HG02763 (cell line): Measurements from ENCODE around the gene SLC39A1.

Experiments used
- ATAC-seq: cut with Tn5 transposase; IDR thresholded peaks from one replicate; pipeline ENCODE4 v1.9.1; 2021; ENCODE audit warnings: mild to moderate bottlenecking, moderate library complexity; ENCODE audit not compliant: unreplicated experiment

SLC39A1 gene

DNA sequence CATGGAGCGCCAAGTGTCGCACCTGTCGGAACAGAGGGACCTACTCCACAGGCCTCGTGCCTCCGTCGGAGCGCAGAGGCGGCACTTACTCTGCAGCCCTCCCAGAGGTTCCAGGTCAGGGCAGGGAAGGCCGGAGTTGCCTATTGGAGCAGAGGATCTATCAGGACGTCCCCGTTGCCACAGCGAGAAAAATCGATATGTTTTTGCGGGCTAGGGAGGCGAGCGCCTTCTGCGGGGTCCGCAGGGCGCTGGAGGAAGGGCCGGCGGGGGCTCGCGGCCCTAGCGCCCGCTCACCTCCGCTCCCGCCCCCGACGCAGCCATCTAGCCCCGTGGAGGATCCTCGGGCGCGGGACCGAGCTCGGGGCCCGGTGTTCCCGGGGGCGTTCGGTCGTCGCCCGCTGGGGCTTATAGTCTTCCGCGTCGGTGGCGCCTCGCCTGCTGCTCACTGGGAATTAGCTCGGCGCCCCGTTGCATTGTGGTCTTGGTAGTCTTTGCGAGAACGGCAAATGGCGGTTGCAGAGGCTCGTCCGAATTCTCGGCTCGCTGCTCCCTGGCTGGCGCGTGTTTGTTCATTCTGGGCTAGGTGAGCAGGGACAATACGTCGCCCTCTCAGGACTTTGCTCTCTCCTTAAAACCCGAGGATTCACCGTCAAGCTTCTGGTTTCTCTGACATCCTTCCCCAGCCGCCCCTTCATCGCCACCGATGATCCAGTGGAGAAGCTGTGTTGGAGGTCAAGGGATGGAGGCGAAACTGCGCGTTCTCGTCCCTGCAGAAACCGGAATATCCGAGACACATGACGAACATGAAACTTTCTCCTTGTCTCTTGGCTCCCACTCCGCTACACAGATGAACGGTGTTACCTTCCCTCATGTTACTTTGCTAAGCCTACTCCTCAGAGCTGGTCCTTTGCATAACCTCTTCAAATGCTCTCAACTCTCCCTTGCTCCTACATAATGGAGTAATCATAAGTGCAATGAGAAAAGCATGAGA is 14.2 kb upstream of the SLC39A1 start, which contains the start of gene JTB:
JTB (minus strand) TSS at position 425 of the 991 bp plus-strand sequence; CDS start at position 3, 422 bp downstream.
- peak; percentile 76 for ATAC-seq

DNA sequence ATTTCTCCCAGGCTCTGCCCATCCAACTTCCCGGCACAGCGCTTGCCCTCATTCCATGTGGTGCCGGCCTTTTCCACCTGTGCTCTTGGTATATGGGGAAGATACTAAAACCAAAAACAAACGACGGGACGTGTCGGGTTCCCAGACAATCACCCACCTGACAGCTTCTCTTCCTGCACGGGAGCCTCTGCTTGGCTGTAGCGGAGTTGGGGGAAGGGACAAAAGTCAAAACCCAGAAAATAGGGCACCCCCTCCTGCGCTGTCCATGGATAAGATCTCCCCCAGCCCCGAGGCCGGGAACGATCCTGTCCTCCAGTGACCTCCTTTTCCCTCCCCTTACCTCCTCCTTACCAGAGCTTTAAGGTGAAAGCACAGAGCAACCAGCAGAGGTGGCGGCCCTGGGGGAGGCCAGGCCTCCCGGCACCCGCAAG is 13.5 kb upstream of the SLC39A1 start:
- no peak for ATAC-seq

DNA sequence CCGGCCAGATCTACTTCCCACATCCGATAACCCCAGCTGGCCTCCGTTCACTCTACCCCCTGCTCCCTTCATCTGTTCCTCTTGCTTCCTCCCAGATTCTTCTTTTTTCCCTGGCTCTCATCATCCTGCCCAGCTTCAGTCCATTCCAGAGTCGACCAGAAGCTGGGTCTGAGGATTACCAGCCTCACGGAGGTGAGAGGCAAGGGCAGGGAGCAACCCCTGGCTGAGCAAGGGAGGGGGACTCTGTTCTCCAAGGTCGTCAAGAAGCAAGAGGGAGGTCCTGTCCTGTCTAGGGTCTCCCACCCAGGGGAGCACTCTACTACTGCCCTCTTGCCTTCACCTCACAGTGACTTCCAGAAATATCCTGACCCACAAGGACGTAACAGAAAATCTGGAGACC is 10.2 kb upstream of the SLC39A1 start:
- ATAC-seq: no peak

DNA sequence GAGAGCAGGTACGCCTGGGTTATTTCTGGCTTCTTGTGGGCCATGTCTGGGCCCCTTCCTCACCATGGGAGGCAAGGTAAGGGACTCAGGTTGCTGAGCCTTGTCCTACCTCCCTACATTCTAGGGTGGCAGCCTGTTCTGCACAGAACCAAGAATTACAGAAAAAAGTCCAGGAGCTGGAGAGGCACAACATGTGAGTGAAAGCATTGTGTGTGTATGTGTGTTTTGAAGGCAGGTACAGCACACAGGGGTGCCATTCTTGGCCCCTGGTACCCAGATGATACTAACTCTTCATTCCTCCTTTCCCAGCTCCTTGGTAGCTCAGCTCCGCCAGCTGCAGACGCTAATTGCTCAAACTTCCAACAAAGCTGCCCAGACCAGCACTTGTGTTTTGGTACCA is 9.7 kb upstream of the SLC39A1 start:
- no peak for ATAC-seq

DNA sequence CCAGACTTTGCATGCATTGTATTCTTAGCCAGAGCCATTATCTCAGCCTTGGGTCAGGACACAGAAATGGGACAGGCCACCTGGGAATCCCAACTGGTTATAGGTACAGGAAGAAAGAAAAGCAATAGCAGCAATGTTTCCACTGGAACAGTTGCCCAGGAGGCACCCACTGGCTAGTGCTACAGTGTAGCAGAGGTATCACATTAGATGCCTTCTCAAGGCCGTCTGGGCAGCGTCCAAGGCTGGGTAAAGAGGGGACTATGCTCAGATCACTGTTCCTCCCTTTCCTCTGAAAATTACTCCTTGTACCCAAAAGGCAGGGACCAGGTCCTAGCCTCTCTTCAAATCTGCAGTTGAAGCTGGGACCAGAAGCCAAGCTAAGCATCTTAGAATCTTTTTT is 7.0 kb upstream of the SLC39A1 start:
- no peak for ATAC-seq

DNA sequence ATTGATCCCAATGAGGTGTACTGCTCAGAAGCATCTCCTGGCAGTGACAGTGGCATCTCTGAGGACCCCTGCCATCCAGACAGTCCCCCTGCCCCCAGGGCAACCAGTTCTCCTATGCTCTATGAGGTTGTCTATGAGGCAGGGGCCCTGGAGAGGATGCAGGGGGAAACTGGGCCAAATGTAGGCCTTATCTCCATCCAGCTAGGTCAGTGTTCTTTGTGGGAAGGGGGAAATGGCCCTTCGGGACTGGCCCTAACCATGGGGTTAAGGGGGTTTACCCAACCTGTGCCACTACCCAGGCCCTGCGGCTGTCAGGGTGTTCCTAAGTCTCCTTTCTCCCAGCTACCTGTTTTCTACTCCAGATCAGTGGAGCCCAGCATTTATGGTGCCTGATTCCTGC is 5.6 kb upstream of the SLC39A1 start:
- no peak for ATAC-seq

DNA sequence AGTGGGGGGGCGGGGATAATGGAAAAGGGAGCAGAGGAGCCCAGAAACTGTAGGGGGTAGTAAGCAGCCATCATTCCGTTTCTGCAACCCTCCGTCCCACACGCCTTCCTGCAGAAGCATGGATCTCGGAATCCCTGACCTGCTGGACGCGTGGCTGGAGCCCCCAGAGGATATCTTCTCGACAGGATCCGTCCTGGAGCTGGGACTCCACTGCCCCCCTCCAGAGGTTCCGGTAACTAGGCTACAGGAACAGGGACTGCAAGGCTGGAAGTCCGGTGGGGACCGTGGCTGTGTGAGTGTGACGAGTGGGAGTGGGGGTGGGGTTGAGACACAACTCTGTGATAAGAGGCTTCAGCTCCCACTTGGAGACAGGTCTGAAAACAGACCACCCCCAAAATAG is 5.1 kb upstream of the SLC39A1 start:
- no peak for ATAC-seq

DNA sequence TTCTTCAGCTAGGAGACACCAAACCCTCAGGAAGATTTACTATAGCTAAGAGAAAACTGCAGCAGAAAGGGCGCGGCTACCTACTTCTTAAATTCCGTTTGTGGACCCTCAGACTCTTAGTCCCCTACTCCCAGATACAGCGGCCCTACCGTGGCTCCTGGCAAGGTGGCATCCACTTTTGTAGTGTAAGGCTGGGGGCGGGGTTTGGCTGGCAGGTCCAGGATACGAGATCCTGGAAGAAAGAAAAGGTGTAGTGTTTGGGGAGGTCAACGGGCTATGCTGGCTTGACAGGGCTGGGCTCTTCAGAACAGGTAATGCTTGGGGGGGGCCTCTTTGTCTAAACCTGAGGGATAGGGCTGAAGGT is 4.6 kb upstream of the SLC39A1 start:
- ATAC-seq: no peak

DNA sequence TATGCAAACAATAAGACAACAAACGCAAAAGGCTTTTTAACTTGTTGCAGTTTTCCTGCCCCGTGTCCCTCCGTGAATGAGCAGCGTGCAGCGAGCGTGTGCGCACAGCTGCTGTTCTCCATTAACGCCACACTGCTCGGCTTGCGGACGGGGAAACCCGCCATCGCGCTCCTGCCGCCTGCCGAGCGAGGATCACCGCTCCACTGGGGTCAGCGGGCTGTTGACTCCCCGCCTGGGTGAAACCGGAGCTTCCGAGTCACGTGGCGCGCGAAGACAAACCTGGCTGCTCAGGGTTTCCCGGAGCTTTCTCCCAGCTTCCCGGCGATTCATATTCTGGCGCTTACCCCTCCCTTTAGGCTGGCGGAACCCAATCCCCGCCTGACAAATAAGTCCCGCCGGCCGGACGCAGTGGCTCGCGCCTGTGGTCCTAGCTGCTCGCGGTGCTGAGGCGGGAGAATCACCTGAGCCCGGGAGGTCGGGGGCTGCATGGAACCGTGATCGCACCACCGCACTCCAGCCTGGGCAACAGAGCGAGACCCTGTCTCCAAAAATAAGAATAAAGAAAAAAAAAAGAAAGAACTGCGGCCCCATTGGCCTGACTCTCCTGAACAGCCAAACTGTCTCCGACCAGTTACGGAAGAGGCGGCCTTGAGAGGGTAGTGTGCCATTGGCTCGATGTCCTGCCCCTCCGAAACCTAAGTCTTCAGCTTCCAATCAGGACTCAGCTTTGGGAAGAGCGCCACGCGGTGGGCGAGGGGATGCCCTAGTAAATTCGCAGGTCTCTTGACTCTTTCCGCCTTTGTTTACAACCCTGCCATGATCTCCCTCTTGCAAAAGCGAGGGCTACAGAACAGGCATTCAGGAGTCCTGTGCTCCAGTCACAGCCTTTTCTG is 4.0 kb upstream of the SLC39A1 start, which contains the start of gene CREB3L4:
CREB3L4 (plus strand) TSS at position 796 of the 893 bp plus-strand sequence. CDS start 624 bp downstream, outside the sequence.
- ATAC-seq: peak; percentile 59

DNA sequence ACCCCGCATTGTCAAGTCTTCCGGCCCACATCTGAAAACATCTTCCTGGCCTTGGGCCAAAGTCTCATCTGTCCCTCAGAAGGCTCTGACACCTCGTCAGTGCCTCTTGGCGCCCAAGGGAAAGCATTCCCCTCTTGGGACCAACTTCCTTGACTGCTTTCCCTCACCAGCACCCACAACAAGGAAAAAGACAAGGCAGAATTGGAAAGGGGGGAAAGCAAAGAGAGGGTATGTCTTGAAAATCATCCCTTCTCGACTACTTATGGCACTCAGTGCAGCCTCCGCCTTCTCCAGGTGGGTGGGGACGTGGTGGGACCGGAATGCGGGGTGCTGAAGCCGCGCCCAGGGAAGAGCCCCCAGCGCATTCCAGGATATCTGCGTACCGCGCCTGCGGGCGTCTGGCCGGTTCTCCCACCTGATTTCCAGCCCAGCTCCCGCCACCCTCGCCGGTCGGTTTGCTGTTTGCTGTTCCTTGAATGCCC is 554 bp upstream of the SLC39A1 start:
- peak; percentile 4 for ATAC-seq

DNA sequence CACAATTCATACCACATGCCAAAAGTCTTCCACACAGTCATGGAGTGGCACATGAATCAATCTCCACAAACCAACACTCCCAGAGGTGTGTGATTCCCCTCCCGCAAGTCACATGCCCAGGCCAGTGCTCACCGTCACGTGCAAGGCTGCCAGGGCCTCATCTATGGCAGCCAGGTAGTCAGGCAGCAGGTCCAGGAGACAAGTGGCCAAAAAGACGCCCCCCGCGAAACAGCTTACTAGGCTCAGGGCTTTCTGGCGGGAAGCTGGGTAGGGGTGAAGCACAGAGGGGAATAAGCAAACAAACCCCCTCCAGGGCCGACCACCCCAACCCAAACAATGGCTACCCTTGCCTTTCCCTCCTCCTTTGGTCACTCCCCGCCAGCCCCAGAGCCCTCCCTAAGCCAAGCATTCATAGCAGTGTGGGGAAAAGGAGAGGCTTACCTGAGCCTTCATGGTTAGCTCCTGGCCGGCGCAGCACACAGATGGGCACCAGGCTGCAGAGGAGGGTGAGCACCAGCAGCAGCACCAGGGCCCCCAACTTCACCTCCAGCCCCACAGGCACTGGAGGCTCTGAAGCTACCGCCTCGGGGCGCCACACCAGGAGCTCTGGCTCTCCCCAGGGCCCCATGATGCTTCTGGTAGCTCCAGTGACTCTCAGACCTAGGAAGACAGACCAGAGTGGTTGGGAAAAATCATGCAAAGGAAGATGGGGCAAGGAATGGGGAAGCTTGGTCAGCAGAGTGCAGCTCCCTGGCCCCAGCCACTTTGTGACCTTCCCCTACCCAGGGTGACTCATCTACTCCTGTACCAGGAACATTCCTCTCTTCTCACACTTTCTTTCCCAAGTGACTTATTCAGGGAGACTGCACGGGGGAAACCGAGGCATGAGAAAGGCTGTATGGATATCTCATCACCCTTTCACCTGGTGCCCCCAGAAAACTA is 978 bp downstream of the SLC39A1 start:
- no peak for ATAC-seq

DNA sequence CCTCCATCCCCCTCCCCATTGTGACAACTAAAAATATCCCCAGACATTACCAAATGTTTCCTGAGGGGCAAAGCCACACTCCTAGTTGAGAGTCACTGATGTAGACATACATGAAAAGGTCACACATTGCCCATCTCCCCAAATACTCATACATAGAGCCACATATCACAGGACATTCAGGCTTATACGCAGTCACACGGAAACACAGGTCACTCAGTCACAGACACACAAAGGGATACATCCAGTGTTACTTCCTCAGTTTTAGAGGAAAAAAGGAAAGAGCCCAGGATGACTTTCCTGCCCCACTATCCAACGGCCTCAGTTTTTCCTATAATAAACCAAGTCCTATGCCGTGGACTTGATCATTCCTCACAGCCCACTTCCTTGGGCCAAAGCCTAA is 1.9 kb downstream of the SLC39A1 start:
- ATAC-seq: no peak

DNA sequence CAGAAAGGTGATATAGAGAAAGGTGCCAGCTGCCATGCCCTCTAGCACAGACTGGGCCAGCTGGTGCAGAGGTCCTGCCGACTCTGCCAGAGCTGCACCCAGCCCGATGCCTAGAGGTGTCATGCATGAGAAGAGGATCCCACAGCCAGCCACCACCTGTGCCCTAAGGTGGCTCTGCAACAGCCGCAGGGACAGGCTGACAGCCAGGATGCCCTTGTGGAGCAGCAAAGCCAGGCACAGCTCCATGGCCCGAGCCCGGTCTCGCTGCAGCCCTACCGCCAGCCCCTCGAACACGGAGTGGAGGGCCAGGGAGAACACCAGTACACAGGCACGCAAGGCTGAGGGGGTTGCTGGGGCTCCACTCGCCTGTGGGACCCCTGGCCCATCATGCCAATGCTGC is 3.1 kb downstream of the SLC39A1 start:
- no peak for ATAC-seq

DNA sequence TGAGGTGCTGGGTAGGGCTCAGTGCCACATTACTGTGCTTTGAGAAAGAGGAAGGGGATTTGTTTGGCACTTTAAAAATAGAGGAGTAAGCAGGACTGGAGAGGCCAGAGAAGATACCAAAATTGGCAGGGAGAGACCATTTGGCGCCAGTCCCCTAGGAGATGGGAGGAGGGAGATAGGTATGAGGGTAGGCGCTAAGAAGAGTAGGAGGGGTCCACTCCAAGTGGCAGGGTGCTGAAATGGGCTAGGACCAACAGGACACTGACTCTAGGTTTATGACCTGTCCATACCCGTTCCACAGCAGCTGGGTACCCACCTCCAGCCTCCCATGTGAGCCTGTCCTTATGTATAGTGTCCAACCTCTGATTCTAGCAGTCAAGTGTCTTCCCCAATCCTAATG is 3.9 kb downstream of the SLC39A1 start:
- ATAC-seq: no peak

DNA sequence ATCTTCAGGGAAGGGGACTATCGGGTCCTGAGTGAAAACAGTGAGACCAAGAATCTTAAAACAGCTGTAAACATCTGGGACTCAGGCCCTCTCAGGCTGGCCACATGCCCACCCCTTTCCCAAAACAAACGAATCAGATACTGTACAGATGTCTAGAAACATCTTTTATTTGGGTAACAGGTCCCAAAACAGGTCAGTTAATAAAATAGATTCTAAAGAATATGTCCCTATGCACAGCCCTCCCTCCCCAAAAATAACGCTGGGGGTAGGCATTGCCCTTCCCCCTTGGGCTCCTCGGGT is 4.4 kb downstream of the SLC39A1 start:
- ATAC-seq: no peak

DNA sequence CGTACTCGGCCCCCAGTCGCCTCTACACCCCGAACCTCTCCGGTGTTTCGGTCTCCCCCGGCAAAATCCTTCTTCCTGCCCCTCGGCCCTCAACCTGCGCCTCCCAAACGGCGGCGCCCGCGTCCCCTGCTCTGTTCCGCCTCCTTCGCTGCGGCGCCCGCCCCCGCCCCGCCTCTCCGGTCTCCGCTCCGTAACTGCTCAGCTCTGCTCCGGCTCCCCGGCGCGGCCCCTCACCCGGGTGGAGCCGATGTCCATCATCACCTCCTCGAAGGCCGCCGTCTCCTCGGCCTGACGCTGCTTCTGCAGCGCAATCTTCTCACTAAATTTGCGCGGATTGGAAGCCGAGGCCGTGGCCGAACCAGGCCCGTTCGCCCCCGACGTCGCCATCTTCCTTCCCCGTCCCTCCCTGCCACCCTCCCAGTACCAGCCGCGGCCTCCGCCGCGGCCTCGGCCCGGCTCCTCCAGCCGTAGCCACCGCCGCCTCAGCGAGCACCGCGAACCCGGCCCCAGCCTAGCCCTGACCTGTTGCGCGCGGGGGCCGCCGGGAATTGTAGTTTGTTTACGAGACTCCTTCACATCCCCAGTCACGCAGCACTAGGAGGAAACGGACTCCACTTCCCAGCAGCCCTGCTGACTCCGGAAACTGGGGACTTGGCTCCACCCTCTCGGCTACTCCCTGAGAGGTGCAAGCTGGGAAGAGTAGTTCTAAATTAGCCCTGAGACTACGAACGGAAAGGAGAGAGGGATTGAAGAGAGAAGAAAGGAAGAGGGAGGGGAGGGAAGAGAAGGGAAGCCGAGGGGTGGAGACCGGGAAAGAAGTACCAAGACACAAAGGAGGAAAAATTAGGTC is 5.0 kb downstream of the SLC39A1 start, which contains the start of gene CRTC2:
CRTC2 (minus strand) TSS at position 502 of the 850 bp plus-strand sequence; CDS start at position 387, 115 bp downstream.
- ATAC-seq: peak; percentile 73

DNA sequence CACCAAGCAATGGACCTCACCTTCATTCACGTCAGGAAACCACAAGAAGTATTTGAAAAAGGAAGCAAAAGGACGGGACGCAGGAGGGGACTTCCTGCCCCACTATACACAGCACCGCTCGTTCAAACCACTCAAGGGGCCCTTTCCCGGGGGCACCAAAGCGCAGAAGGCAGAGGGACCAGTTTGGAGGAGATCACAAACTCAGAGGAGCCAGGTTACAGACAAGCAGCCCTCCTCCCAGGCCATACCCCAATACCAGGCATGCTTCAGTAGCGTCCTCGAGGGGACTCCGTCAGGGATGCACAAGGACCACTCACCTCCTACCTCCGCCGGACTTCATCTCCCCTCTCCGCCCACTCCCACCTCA is 5.6 kb downstream of the SLC39A1 start:
- peak; percentile 13 for ATAC-seq

DNA sequence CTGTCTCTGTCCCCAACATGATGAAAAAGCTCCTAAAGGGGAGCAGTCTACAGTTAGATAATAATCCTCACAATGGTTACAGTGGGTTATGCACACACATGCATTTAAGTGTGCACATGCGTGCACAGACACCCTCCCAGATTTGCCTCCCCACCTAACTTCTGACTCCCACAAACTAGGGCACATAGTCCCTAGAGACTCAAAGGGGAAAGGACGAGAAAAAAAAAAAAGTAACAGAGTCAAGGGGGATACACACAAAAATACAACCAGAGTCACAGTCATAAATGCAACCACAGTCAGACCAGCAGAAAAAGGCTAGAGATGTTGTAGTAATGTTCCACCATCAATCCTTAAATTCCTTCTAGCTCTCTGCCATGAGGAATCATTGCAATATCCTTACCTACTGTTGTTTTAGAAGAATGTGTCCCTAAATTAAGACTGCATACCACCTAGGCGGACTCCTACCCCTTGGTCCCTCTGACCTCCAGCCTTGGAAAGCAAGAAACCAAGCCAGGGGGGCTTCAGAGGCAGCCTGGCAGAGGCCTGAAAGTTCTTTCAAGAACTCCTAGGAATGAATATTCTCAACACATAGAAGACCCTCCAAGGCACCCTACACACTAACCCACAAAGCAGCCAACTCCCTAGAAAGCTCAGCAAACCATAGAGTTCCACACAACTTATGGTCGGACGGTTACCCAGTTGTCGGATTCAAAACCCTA is 6.2 kb downstream of the SLC39A1 start:
- ATAC-seq: no peak

DNA sequence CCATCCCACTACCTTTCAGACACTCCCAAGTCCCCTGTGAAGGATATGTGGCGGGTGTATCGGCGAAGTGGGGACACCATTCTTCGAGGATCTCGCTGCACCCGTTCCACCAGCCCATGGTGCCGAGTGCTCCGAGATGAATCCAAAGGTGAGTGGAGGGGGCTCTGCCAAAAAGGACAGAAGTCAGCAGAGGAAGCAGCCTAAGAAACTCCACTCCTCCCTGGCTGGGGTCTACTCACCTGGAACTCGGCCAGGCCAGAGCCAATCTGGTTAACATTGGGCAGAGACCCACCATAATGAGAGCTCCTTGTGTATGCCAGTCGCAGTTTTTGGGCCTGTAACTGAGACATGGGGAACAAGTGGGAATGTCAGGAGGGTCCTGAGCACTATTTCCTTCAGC is 8.5 kb downstream of the SLC39A1 start:
- ATAC-seq: no peak
